H9 (cell line): ENCODE results near the gene DENND5A. TPM values are rescaled to one million over a fixed set of nuclear protein-coding genes. Genes with fewer than 3 reads are reported as not detected.

Experiments
- DNase-seq: peaks from one replicate; pipeline ENCODE4 v3.0.0-alpha.2; 2017
- H2AFZ ChIP-seq: one replicate; pipeline ENCODE4 v1.6.1; 2013; ENCODE audit warnings: mild to moderate bottlenecking, low read length, control low read depth, moderate library complexity
- H2AK5ac ChIP-seq: 2 replicates; pipeline ENCODE4 v1.6.1; 2013; ENCODE audit warnings: low read length, control low read depth, mixed read lengths; ENCODE audit not compliant: insufficient read length
- H2BK120ac ChIP-seq: one replicate; pipeline ENCODE4 v1.6.1; 2013; ENCODE audit warnings: low read depth, mild to moderate bottlenecking, low read length, control low read depth, inconsistent platforms; ENCODE audit not compliant: poor library complexity, severe bottlenecking
- H2BK12ac ChIP-seq: 2 replicates; pipeline ENCODE4 v1.6.1; 2013; ENCODE audit warnings: low read length, control low read depth, mixed read lengths, low read depth; ENCODE audit not compliant: insufficient read length
- H2BK15ac ChIP-seq: 2 replicates; pipeline ENCODE4 v1.6.1; 2013; ENCODE audit warnings: low read depth, low read length, control low read depth
- H2BK20ac ChIP-seq: one replicate; pipeline ENCODE4 v1.6.1; 2013; ENCODE audit warnings: low read depth, mild to moderate bottlenecking, low read length, control low read depth, inconsistent platforms; ENCODE audit not compliant: poor library complexity, severe bottlenecking
- H2BK5ac ChIP-seq: 2 replicates; pipeline ENCODE4 v1.6.1; 2013; ENCODE audit warnings: low read length, control low read depth, mixed read lengths; ENCODE audit not compliant: insufficient read length
- H3K14ac ChIP-seq: 2 replicates; pipeline ENCODE4 v1.6.1; 2013; ENCODE audit warnings: low read length, control low read depth; ENCODE audit not compliant: insufficient read depth
- H3K18ac ChIP-seq: 2 replicates; pipeline ENCODE4 v1.6.1; 2013; ENCODE audit warnings: low read depth, mild to moderate bottlenecking, mixed read lengths, low read length, control low read depth; ENCODE audit not compliant: insufficient read length
- H3K23ac ChIP-seq: 2 replicates; pipeline ENCODE4 v1.6.1; 2013; ENCODE audit warnings: low read length, control low read depth, mixed read lengths, low read depth; ENCODE audit not compliant: insufficient read length
- H3K23me2 ChIP-seq: 2 replicates; pipeline ENCODE4 v1.6.1; 2013; ENCODE audit warnings: low read depth, mild to moderate bottlenecking, mixed read lengths, low read length, control low read depth; ENCODE audit not compliant: insufficient read length, poor library complexity, severe bottlenecking
- H3K27ac ChIP-seq: 2 replicates; pipeline ENCODE4 v1.5.1; 2013; ENCODE audit warnings: low read length, control low read depth, mixed read lengths, low read depth; ENCODE audit not compliant: insufficient read length
- H3K27me3 ChIP-seq: 2 replicates; pipeline ENCODE4 v1.6.1; 2013; ENCODE audit warnings: low read length, control low read depth, inconsistent platforms; ENCODE audit not compliant: insufficient read depth
- H3K4ac ChIP-seq: 2 replicates; pipeline ENCODE4 v1.6.1; 2013; ENCODE audit warnings: low read depth, mild to moderate bottlenecking, control low read depth, inconsistent platforms, low read length, moderate library complexity
- H3K4me1 ChIP-seq: 2 replicates; pipeline ENCODE4 v1.6.1; 2013; ENCODE audit warnings: low read length, control low read depth, inconsistent platforms; ENCODE audit not compliant: insufficient read depth
- H3K4me2 ChIP-seq: 2 replicates; pipeline ENCODE4 v1.6.1; 2013; ENCODE audit warnings: low read length, control low read depth, mixed read lengths; ENCODE audit not compliant: insufficient read length, insufficient read depth
- H3K56ac ChIP-seq: 2 replicates; pipeline ENCODE4 v1.6.1; 2013; ENCODE audit warnings: low read depth, mild to moderate bottlenecking, mixed read lengths, low read length, control low read depth; ENCODE audit not compliant: insufficient read length
- H3K79me1 ChIP-seq: 2 replicates; pipeline ENCODE4 v1.6.1; 2013; ENCODE audit warnings: low read depth, mild to moderate bottlenecking, moderate library complexity, low read length, control low read depth, inconsistent platforms; ENCODE audit not compliant: insufficient read depth, poor library complexity, severe bottlenecking
- H3K79me2 ChIP-seq: 2 replicates; pipeline ENCODE4 v1.6.1; 2013; ENCODE audit warnings: low read length, control low read depth, inconsistent platforms; ENCODE audit not compliant: insufficient read depth
- H3K9ac ChIP-seq: 2 replicates; pipeline ENCODE4 v1.6.1; 2013; ENCODE audit warnings: low read length, control low read depth, mixed read lengths; ENCODE audit not compliant: insufficient read length; ENCODE audit errors: extremely low read depth
- H3K9me3 ChIP-seq: one replicate; pipeline ENCODE4 v1.6.1; 2013; ENCODE audit warnings: low read depth, low read length, inconsistent platforms; ENCODE audit not compliant: control insufficient read depth
- H3T11ph ChIP-seq: one replicate; pipeline ENCODE4 v1.6.1; 2013; ENCODE audit warnings: mild to moderate bottlenecking, low read length, control low read depth, inconsistent platforms
- H4K20me1 ChIP-seq: one replicate; pipeline ENCODE4 v1.6.1; 2013; ENCODE audit not compliant: control insufficient read depth, insufficient read length, insufficient read depth
- H4K5ac ChIP-seq: 2 replicates; pipeline ENCODE4 v1.6.1; 2013; ENCODE audit warnings: low read depth, mild to moderate bottlenecking, mixed read lengths, low read length, control low read depth; ENCODE audit not compliant: insufficient read length
- H4K8ac ChIP-seq: replicated peaks from 2 replicates; pipeline ENCODE4 v1.6.1; 2013; ENCODE audit warnings: low read length, control low read depth, mixed read lengths, low read depth; ENCODE audit not compliant: insufficient read length
- H4K91ac ChIP-seq: 2 replicates; pipeline ENCODE4 v1.6.1; 2013; ENCODE audit warnings: low read depth, mild to moderate bottlenecking, moderate library complexity, mixed read lengths, low read length, control low read depth; ENCODE audit not compliant: insufficient read length
- H3K27ac Mint-ChIP-seq, 3 experiments: 2 replicates in 2 of 3; 3 replicates in 1 of 3; pipeline ENCODE4 v1.8.0; 2020 to 2021; ENCODE audit warnings: mixed read lengths in 3 of 3, mild to moderate bottlenecking in 1 of 3, moderate library complexity in 1 of 3
- H3K27me3 Mint-ChIP-seq: 2 replicates; pipeline ENCODE4 v1.8.0; 2021; ENCODE audit warnings: low read depth, mild to moderate bottlenecking, moderate library complexity, mixed read lengths
- H3K36me3 Mint-ChIP-seq, 3 experiments: 2 replicates in 2 of 3; 3 replicates in 1 of 3; pipeline ENCODE4 v1.8.0; 2020 to 2021; ENCODE audit warnings: low read depth in 3 of 3, mixed read lengths in 3 of 3; ENCODE audit not compliant: insufficient read depth in 1 of 3
- H3K4me1 Mint-ChIP-seq, 2 experiments: 2 replicates each; pipeline ENCODE4 v1.8.0; 2020; ENCODE audit warnings: mixed read lengths in 2 of 2
- H3K4me3 Mint-ChIP-seq, 2 experiments: 2 replicates in 1 of 2; 3 replicates in 1 of 2; pipeline ENCODE4 v1.8.0; 2020 to 2021; ENCODE audit warnings: mild to moderate bottlenecking in 2 of 2, mixed read lengths in 2 of 2, moderate library complexity in 1 of 2
- H3K9me3 Mint-ChIP-seq, 2 experiments: 2 replicates in 1 of 2; 3 replicates in 1 of 2; pipeline ENCODE4 v1.8.0; 2020; ENCODE audit warnings: mild to moderate bottlenecking in 2 of 2, mixed read lengths in 2 of 2, moderate library complexity in 1 of 2
- WGBS: extraction: QIAGEN DNeasy Blood & Tissue Kit; methylation state at CpG from one replicate; pipeline ENCODE4 v1.1.7; 2013; ENCODE audit warnings: missing lambda C conversion rate, low lambda C conversion rate, mixed read lengths; ENCODE audit not compliant: insufficient read length; ENCODE audit errors: extremely low coverage; 5-methylcytosine and 5-hydroxymethylcytosine counted together
- total RNA-seq: library from RNA; stranded (reverse); gene quantifications from 2 replicates; pipeline ENCODE4 v1.2.1, GENCODE V29; 2021
- TF ChIP-seq, protein P1 (sequence below): fragments of 200-600 bp; sonication (generic); conservative IDR thresholded peaks from 3 replicates; pipeline ENCODE4 v1.8.0; 2021; ENCODE audit warnings: antibody characterized with exemption, mild to moderate bottlenecking

Gene DENND5A
- total RNA-seq, 1 experiment from 2014 or later = 59.6 TPM

DNA sequence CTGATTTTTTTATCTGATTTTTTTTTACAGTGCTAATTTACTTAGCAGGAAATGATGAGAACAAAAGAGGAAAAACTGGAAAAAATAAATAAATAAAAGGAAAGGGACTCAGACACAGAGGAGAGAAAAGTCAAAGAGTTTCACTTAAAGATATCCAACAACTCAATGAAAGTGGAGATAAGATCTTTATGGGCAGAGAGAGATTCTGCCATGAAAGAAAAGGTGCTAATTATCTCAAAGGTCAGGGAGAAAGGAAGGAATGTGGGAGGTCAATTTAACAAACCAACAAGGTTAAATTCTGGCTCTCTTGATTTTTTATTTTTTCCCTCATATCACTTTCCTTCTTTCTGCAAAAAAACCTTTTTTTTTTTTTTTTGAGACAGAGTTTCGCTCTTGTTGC lies 86.0 kb downstream of the DENND5A start:
- Histone ChIP-seq H4K5ac (no peak overlapping the region), H3K79me1 (peaks cover 2% of the 10 kb centered on the region), H2BK20ac (no peak overlapping the region), H2BK15ac (no peak overlapping the region), H3K18ac (no peak overlapping the region), H3K4me1 (no peaks in the 10 kb centered on the region), H3K27me3 (no peaks in the 10 kb centered on the region), H3K56ac (no peak overlapping the region), H3K4ac (no peak overlapping the region), H3K9ac (no peak overlapping the region), H3K79me2 (no peaks in the 10 kb centered on the region), H3K9me3 (no peaks in the 10 kb centered on the region), H2BK12ac (no peak overlapping the region), H4K91ac (no peak overlapping the region), H3T11ph (no peak overlapping the region), H2BK120ac (no peak overlapping the region), H4K20me1 (no peaks in the 10 kb centered on the region), H2BK5ac (no peak overlapping the region), H3K23me2 (no peaks in the 10 kb centered on the region), H2AFZ (no peak overlapping the region), H2AK5ac (no peak overlapping the region), H3K27ac (no peak overlapping the region), H3K4me2 (no peak overlapping the region), H3K14ac (no peak overlapping the region), H3K23ac (no peak overlapping the region), H4K8ac (no peak overlapping the region)
- WGBS = no CpG with 5 or more reads among the region's 1 CpG
- Mint-ChIP-seq H3K4me1 (no peaks in the 10 kb centered on the region), H3K36me3 (peaks cover 20 to 48% (median 45%) of the 10 kb centered on the region in 3 experiments; a peak in 6 of 7 replicates), H3K27ac (peak overlapping the region in 1 of 3 experiments; percentile 57; a peak in 1 of 7 replicates), H3K4me3 (no peak overlapping the region), H3K27me3 (no peaks in the 10 kb centered on the region), H3K9me3 (no peaks in the 10 kb centered on the region)
- no peak for DNase-seq
- TF ChIP-seq, protein P1, sequence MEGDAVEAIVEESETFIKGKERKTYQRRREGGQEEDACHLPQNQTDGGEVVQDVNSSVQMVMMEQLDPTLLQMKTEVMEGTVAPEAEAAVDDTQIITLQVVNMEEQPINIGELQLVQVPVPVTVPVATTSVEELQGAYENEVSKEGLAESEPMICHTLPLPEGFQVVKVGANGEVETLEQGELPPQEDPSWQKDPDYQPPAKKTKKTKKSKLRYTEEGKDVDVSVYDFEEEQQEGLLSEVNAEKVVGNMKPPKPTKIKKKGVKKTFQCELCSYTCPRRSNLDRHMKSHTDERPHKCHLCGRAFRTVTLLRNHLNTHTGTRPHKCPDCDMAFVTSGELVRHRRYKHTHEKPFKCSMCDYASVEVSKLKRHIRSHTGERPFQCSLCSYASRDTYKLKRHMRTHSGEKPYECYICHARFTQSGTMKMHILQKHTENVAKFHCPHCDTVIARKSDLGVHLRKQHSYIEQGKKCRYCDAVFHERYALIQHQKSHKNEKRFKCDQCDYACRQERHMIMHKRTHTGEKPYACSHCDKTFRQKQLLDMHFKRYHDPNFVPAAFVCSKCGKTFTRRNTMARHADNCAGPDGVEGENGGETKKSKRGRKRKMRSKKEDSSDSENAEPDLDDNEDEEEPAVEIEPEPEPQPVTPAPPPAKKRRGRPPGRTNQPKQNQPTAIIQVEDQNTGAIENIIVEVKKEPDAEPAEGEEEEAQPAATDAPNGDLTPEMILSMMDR = no peak
